Kidney epithelial cell (primary cell): ENCODE measurements around the gene SORCS3. TPM values are rescaled to one million over a fixed set of nuclear protein-coding genes. Genes with fewer than 3 reads are reported as not detected.

Experiments
- DNase-seq: peaks from one replicate; pipeline ENCODE4 v3.0.0-alpha.2; 2010; ENCODE audit warnings: low read depth
- H3K27me3 ChIP-seq: 2 replicates; pipeline ENCODE4 v1.6.0; 2011; ENCODE audit warnings: low read length; ENCODE audit not compliant: control insufficient read depth, insufficient read depth
- H3K36me3 ChIP-seq: 2 replicates; pipeline ENCODE4 v1.5.1; 2011; ENCODE audit warnings: low read length; ENCODE audit not compliant: control insufficient read depth, insufficient read depth
- H3K4me3 ChIP-seq: 2 replicates; pipeline ENCODE4 v1.5.1; 2011; ENCODE audit warnings: low read depth, mild to moderate bottlenecking, control low read depth, low read length
- total RNA-seq: library from RNA; depleted of rRNA; stranded (reverse); fragments of >200 nt; gene quantifications from 2 replicates; pipeline ENCODE4 v1.2.3, GENCODE V29; 2015
- TF ChIP-seq, protein P1 (sequence below): IDR thresholded peaks from 2 replicates; pipeline ENCODE4 v1.5.1; 2011; ENCODE audit warnings: mild to moderate bottlenecking, moderate library complexity, low read length, control low read depth, inconsistent platforms; ENCODE audit not compliant: insufficient read depth, poor library complexity, severe bottlenecking

SORCS3 gene
- total RNA-seq, 1 donor from 2014 or later: 0.96 TPM

DNA sequence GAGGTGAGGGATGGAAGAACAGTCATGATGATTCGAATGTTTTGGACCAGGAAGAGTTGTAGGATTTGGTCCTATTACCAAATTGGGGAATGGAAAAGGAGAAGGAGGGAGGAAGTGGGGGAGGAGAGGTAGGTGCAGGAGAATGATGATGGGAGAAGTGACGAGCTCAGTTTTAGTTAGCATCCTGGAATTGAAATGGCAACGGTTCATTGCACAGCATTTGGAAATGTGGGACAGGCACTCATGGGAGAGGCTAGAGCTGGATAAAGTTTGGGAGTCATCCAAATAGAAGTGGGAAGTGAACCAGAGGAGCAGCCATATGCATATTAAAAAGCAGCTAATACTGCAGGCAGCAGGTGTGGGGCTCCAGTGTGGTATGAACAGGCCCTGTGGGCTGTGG lies 253.6 kb downstream of the SORCS3 start:
- no peak overlapping the region for H3K4me3 ChIP-seq
- no peaks in the 10 kb centered on the region for H3K27me3 ChIP-seq
- H3K36me3 ChIP-seq: no peaks in the 10 kb centered on the region
- TF ChIP-seq, protein P1, sequence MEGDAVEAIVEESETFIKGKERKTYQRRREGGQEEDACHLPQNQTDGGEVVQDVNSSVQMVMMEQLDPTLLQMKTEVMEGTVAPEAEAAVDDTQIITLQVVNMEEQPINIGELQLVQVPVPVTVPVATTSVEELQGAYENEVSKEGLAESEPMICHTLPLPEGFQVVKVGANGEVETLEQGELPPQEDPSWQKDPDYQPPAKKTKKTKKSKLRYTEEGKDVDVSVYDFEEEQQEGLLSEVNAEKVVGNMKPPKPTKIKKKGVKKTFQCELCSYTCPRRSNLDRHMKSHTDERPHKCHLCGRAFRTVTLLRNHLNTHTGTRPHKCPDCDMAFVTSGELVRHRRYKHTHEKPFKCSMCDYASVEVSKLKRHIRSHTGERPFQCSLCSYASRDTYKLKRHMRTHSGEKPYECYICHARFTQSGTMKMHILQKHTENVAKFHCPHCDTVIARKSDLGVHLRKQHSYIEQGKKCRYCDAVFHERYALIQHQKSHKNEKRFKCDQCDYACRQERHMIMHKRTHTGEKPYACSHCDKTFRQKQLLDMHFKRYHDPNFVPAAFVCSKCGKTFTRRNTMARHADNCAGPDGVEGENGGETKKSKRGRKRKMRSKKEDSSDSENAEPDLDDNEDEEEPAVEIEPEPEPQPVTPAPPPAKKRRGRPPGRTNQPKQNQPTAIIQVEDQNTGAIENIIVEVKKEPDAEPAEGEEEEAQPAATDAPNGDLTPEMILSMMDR: no peak
- no peak for DNase-seq

DNA sequence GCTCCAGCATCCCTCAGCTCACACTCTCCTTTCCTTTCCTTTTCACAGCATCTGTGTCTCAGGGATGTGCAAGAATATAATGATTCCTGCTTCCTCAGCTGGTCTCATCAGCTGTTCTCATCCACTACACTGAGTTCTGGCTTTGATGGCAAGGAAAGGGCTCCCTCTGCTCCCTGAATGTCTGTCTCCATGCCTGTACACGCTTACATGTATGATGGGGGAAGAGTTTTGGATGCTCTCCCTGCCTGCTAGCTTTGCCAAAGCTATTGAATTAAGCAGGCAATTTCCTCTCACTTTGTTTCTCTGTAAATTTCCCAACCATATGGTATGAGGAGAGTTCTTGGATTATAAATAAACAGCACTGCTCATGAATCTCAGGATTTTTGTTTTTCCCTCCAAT lies 254.5 kb downstream of the SORCS3 start:
- DNase-seq: no peak
- Histone ChIP-seq H3K4me3 (no peak overlapping the region), H3K27me3 (no peaks in the 10 kb centered on the region), H3K36me3 (no peaks in the 10 kb centered on the region)
- TF ChIP-seq, protein P1: no peak

DNA sequence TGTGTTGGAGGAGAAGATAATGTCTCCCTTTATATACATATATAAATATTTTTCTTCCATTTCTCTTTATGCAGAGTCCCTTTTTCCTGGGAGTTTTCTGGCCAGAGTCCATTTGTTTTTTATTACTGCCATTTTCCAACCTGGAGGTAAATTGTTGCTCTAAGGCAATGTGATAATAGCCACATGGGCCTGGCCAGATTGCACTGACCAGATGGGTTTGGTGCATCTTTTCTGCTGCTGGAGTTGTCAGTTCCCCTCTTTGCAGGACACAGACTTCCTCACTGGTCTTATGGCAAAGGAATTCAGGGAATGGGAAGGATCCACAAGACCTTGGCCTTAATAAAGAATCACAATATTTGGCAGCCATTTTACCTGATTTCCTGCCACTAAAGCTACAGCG lies 254.9 kb downstream of the SORCS3 start:
- DNase-seq: no peak
- Histone ChIP-seq H3K27me3 (no peaks in the 10 kb centered on the region), H3K36me3 (no peaks in the 10 kb centered on the region), H3K4me3 (no peak overlapping the region)
- TF ChIP-seq, protein P1: no peak

DNA sequence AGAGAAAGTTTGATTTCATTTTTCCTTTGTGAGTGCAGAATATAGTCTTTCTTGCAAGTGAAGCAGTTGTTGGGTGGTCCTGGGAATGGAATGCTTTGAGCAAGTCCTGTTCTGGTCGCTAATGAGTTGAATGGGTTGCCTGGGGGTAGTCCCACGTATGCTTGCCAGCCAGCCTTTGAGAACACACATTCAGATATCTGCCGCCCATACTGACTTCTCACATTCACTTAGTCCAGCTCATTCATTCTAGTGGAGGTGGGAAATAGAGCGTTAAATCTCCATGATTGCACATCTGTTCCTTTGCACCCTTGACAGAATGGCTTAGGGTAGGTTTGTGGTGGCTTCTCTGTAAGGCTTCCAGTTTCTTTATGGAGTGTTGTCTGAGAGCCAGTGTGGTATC lies 256.6 kb downstream of the SORCS3 start:
- Histone ChIP-seq H3K36me3 (no peaks in the 10 kb centered on the region), H3K27me3 (no peaks in the 10 kb centered on the region), H3K4me3 (no peak overlapping the region)
- TF ChIP-seq, protein P1: no peak
- DNase-seq: no peak

DNA sequence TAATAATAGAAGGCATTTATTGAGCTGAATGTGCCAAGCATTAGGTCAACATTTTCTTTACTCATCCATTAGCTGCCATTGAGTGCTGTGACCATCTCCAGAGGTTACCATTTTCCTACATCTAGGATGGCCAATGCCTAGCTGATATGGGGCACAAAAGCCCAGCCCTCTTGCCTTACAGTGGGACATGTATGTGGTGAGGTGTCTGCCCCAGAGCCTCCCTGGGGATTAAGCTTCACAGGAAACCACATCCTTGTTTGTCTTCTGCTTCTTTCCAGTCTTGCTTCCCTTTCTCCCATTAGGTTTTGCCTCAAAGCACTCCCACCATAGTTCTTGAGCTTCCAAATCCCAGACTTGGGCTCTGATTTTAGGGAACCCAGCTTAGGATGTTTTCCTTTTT lies 258.7 kb downstream of the SORCS3 start:
- TF ChIP-seq, protein P1: no peak
- DNase-seq: no peak
- no peaks in the 10 kb centered on the region for H3K36me3 ChIP-seq
- no peak overlapping the region for H3K4me3 ChIP-seq
- no peaks in the 10 kb centered on the region for H3K27me3 ChIP-seq

DNA sequence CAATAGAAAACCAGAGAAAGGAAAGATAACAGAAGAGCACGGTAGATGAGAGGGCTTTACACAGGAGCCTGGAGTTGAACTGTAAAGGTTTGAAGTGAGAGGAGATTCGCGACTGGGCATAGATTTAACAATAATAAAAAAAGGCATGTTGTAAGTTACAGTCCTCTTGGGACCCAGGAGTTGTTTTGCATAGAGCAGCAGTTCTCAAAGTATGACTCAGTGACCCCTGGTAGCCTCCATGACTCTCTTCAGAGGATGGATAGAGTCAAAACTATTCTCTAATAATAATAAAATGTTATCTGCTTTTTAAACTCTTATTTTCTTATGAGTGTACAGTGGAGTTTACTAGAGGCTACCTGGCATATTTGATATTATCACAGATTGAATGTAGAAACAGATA lies 262.3 kb downstream of the SORCS3 start:
- H3K36me3 ChIP-seq: no peaks in the 10 kb centered on the region
- TF ChIP-seq, protein P1: no peak

More for the DNA sequence above, 262.3 kb downstream of the SORCS3 start:
- Histone ChIP-seq H3K27me3 (no peaks in the 10 kb centered on the region), H3K4me3 (no peak overlapping the region)
- no peak for DNase-seq
